Activated CD4-positive, alpha-beta T cell treated with anti-CD3 and anti-CD28 coated beads, Interleukin-2, amount 10 ng/mL, durations not matched to agents 24 days and 14 days (primary cell): ENCODE measurements around the gene PTPRN2. TPM values are rescaled to one million over a fixed set of nuclear protein-coding genes. Genes with fewer than 3 reads are reported as not detected.
"Not testable (repeated sequence)": the region's sequence is repeated elsewhere in the genome, so short reads cannot be mapped to it uniquely, and the experiment has no call there.

Source experiments
- DNase-seq: peaks from one replicate; pipeline ENCODE4 v3.0.0; 2022
- H3K27ac Mint-ChIP-seq: one replicate; pipeline ENCODE4 v1.8.0; 2022; ENCODE audit warnings: mild to moderate bottlenecking, mixed read lengths
- H3K27me3 Mint-ChIP-seq: one replicate; pipeline ENCODE4 v1.8.0; 2022; ENCODE audit warnings: mixed read lengths
- H3K36me3 Mint-ChIP-seq: one replicate; pipeline ENCODE4 v1.8.0; 2022; ENCODE audit warnings: low read depth, mild to moderate bottlenecking, mixed read lengths
- H3K4me1 Mint-ChIP-seq: one replicate; pipeline ENCODE4 v1.8.0; 2021; ENCODE audit warnings: mixed read lengths
- H3K4me3 Mint-ChIP-seq: one replicate; pipeline ENCODE4 v1.8.0; 2022; ENCODE audit warnings: mild to moderate bottlenecking, moderate library complexity, mixed read lengths
- H3K9me3 Mint-ChIP-seq: one replicate; pipeline ENCODE4 v1.8.0; 2021; ENCODE audit warnings: mixed read lengths
- intact Hi-C: fragments of 100-400 bp; cut with micrococcal nuclease; formaldehyde crosslinking; loops from one replicate; pipeline ENCODE4 v1.15.1; 2023
- total RNA-seq: library from RNA; stranded (reverse); gene quantifications from 2 replicates; pipeline ENCODE4 v1.2.3, GENCODE V29; 2022

PTPRN2 gene
- total RNA-seq, 1 donor from 2014 or later: 0.33 TPM

- Mint-ChIP-seq H3K9me3 (peaks cover 19% of the 10 kb centered on the region), H3K36me3 (no peaks in the 10 kb centered on the region)
- intact Hi-C loops: no loop called here
Observed at GRCh38 chr7:158175779-158176178, 411.8 kb downstream of the PTPRN2 start.

GRCh38 chr7:158174947-158175346, 412.7 kb downstream of the PTPRN2 start:
- H3K27ac Mint-ChIP-seq: no peak overlapping the region
- peaks cover 19% of the 10 kb centered on the region for H3K9me3 Mint-ChIP-seq
- no peaks in the 10 kb centered on the region for H3K36me3 Mint-ChIP-seq
- no peaks in the 10 kb centered on the region for H3K4me1 Mint-ChIP-seq
- H3K4me3 Mint-ChIP-seq: no peak overlapping the region
- no peaks in the 10 kb centered on the region for H3K27me3 Mint-ChIP-seq
- no peak for DNase-seq
- intact Hi-C loops: no loop called here

More at GRCh38 chr7:158175779-158176178, 411.8 kb downstream of the PTPRN2 start:
- DNase-seq: no peak
- H3K27ac Mint-ChIP-seq: no peak overlapping the region
- H3K27me3 Mint-ChIP-seq: no peaks in the 10 kb centered on the region
- H3K4me1 Mint-ChIP-seq: no peaks in the 10 kb centered on the region
- H3K4me3 Mint-ChIP-seq: no peak overlapping the region

- H3K27ac Mint-ChIP-seq: no peak overlapping the region
- intact Hi-C loops: no loop called here
- DNase-seq: no peak
- no peaks in the 10 kb centered on the region for H3K27me3 Mint-ChIP-seq
- no peak overlapping the region for H3K4me3 Mint-ChIP-seq
- H3K36me3 Mint-ChIP-seq: no peaks in the 10 kb centered on the region
- H3K4me1 Mint-ChIP-seq: no peaks in the 10 kb centered on the region
- no peaks in the 10 kb centered on the region for H3K9me3 Mint-ChIP-seq
Observed at GRCh38 chr7:158167373-158167772, 420.2 kb downstream of the PTPRN2 start.

- Mint-ChIP-seq H3K27me3 (no peaks in the 10 kb centered on the region), H3K36me3 (no peaks in the 10 kb centered on the region), H3K4me3 (no peak overlapping the region), H3K9me3 (no peaks in the 10 kb centered on the region), H3K4me1 (no peaks in the 10 kb centered on the region), H3K27ac (no peak overlapping the region)
- DNase-seq: no peak
- intact Hi-C loops: no loop called here
Observed at GRCh38 chr7:158166386-158167340, 421.0 kb downstream of the PTPRN2 start.

- H3K36me3 Mint-ChIP-seq: no peaks in the 10 kb centered on the region
Observed at GRCh38 chr7:158165711-158166110, 421.9 kb downstream of the PTPRN2 start.

GRCh38 chr7:158164101-158165095, 423.2 kb downstream of the PTPRN2 start:
- no peak overlapping the region for H3K27ac Mint-ChIP-seq
- DNase-seq: no peak
- no peaks in the 10 kb centered on the region for H3K9me3 Mint-ChIP-seq
- H3K36me3 Mint-ChIP-seq: no peaks in the 10 kb centered on the region
- intact Hi-C loops: no loop called here
- H3K27me3 Mint-ChIP-seq: no peaks in the 10 kb centered on the region
- H3K4me1 Mint-ChIP-seq: no peaks in the 10 kb centered on the region
- no peak overlapping the region for H3K4me3 Mint-ChIP-seq

More at GRCh38 chr7:158165711-158166110, 421.9 kb downstream of the PTPRN2 start:
- no peaks in the 10 kb centered on the region for H3K9me3 Mint-ChIP-seq
- H3K4me3 Mint-ChIP-seq: no peak overlapping the region
- H3K27ac Mint-ChIP-seq: no peak overlapping the region
- intact Hi-C loops: no loop called here
- H3K4me1 Mint-ChIP-seq: no peaks in the 10 kb centered on the region
- DNase-seq: no peak
- no peaks in the 10 kb centered on the region for H3K27me3 Mint-ChIP-seq

GRCh38 chr7:158161194-158161593, 426.4 kb downstream of the PTPRN2 start:
- Mint-ChIP-seq H3K27ac (no peak overlapping the region), H3K27me3 (no peaks in the 10 kb centered on the region), H3K36me3 (no peaks in the 10 kb centered on the region), H3K4me1 (no peaks in the 10 kb centered on the region), H3K9me3 (no peaks in the 10 kb centered on the region), H3K4me3 (no peak overlapping the region)
- DNase-seq: no peak
- intact Hi-C loops: no loop called here

GRCh38 chr7:158160199-158160598, 427.4 kb downstream of the PTPRN2 start:
- H3K36me3 Mint-ChIP-seq: no peaks in the 10 kb centered on the region
- no peak overlapping the region for H3K27ac Mint-ChIP-seq
- H3K27me3 Mint-ChIP-seq: no peaks in the 10 kb centered on the region
- DNase-seq: no peak
- no peak overlapping the region for H3K4me3 Mint-ChIP-seq
- intact Hi-C loops: no loop called here
- no peaks in the 10 kb centered on the region for H3K4me1 Mint-ChIP-seq
- peaks cover 5% of the 10 kb centered on the region for H3K9me3 Mint-ChIP-seq

GRCh38 chr7:158157460-158157859, 430.2 kb downstream of the PTPRN2 start:
- intact Hi-C loops: no loop called here
- H3K9me3 Mint-ChIP-seq: peaks cover 6% of the 10 kb centered on the region
- no peaks in the 10 kb centered on the region for H3K36me3 Mint-ChIP-seq
- no peaks in the 10 kb centered on the region for H3K27me3 Mint-ChIP-seq
- no peak overlapping the region for H3K27ac Mint-ChIP-seq
- DNase-seq: no peak
- H3K4me1 Mint-ChIP-seq: no peaks in the 10 kb centered on the region
- H3K4me3 Mint-ChIP-seq: no peak overlapping the region

GRCh38 chr7:158151273-158151672, 436.4 kb downstream of the PTPRN2 start:
- H3K27ac Mint-ChIP-seq, H3K4me1 Mint-ChIP-seq, H3K27me3 Mint-ChIP-seq, intact Hi-C loops, H3K36me3 Mint-ChIP-seq, H3K4me3 Mint-ChIP-seq, H3K9me3 Mint-ChIP-seq: not testable (repeated sequence)
- peak; percentile 68 for DNase-seq

GRCh38 chr7:158150234-158150633, 437.4 kb downstream of the PTPRN2 start:
- H3K9me3 Mint-ChIP-seq: peaks cover under 1% of the 10 kb centered on the region
- no peak for DNase-seq
- no peak overlapping the region for H3K4me3 Mint-ChIP-seq
- no peaks in the 10 kb centered on the region for H3K27me3 Mint-ChIP-seq
- H3K27ac Mint-ChIP-seq: no peak overlapping the region
- no peaks in the 10 kb centered on the region for H3K36me3 Mint-ChIP-seq
- no peaks in the 10 kb centered on the region for H3K4me1 Mint-ChIP-seq
- intact Hi-C loops: no loop called here

- H3K36me3 Mint-ChIP-seq, H3K4me3 Mint-ChIP-seq, H3K4me1 Mint-ChIP-seq, H3K27me3 Mint-ChIP-seq, H3K27ac Mint-ChIP-seq, intact Hi-C loops, DNase-seq, H3K9me3 Mint-ChIP-seq: not testable (repeated sequence)
Observed at GRCh38 chr7:158147431-158147830, 440.2 kb downstream of the PTPRN2 start.

- H3K36me3 Mint-ChIP-seq: no peaks in the 10 kb centered on the region
- no peaks in the 10 kb centered on the region for H3K4me1 Mint-ChIP-seq
- H3K4me3 Mint-ChIP-seq: no peak overlapping the region
- no peaks in the 10 kb centered on the region for H3K27me3 Mint-ChIP-seq
- no peak for DNase-seq
- no peak overlapping the region for H3K27ac Mint-ChIP-seq
- peaks cover 5% of the 10 kb centered on the region for H3K9me3 Mint-ChIP-seq
- intact Hi-C loops: no loop called here
Observed at GRCh38 chr7:158145370-158145769, 442.3 kb downstream of the PTPRN2 start.
